ENCODE data around the gene ZNF385A. TPM values are rescaled to one million over a fixed set of nuclear protein-coding genes. Genes with fewer than 3 reads are reported as not detected.

Gene ZNF385A
- total and polyA plus RNA-seq, 9 of the 15 experiments (the other 6 are each of a cell fraction or from before 2014, with no cell fraction given), result 1.0 to 111 (median 7.7) TPM

GRCh38 chr12:54390668-54391551, 6.4 kb upstream of the ZNF385A start (continued):
- TF ChIP-seq JUNB (CRISPR knock-in tag; conservative IDR thresholded peaks at IDR 0.05) (no peak), CBX2 (IDR thresholded peaks at IDR 0.05; ENCODE audit: insufficient read depth, low read length, poor library complexity, severe bottlenecking) (no peak), RNF219 (CRISPR knock-in tag; IDR thresholded peaks at IDR 0.05) (no peak), ZNF717 (CRISPR knock-in tag; IDR thresholded peaks at IDR 0.05) (no peak), NR2C1 (IDR thresholded peaks at IDR 0.05) (no peak), NR2C1 (tag; IDR thresholded peaks at IDR 0.05) (no peak), BRD9 (IDR thresholded peaks at IDR 0.05; ENCODE audit: low read depth, partially characterized antibody) (no peak), RERE (CRISPR knock-in tag; IDR thresholded peaks at IDR 0.05; ENCODE audit: borderline replicate concordance) (no peak), NCOA4 (IDR thresholded peaks at IDR 0.05; ENCODE audit: partially characterized antibody) (no peak), HIVEP1 (CRISPR knock-in tag; IDR thresholded peaks at IDR 0.05) (no peak), ZNF830 (CRISPR knock-in tag; IDR thresholded peaks at IDR 0.05) (no peak), NELFE (IDR thresholded peaks at IDR 0.05; ENCODE audit: insufficient read depth, insufficient read length) (no peak), MAFG (tag; conservative IDR thresholded peaks at IDR 0.05) (no peak), ESRRA (IDR thresholded peaks at IDR 0.05; ENCODE audit: borderline replicate concordance, low read depth) (peak; percentile 35; the same call in 1 of the 2 replicates), ARID3A (IDR thresholded peaks at IDR 0.05; ENCODE audit: borderline replicate concordance, low read depth, low read length) (no peak), ZKSCAN1 (IDR thresholded peaks at IDR 0.05; ENCODE audit: low read depth, low read length) (no peak), CCAR2 (IDR thresholded peaks at IDR 0.05; ENCODE audit: low read depth, low read length) (no peak), LEF1 (IDR thresholded peaks at IDR 0.05) (no peak; the same call in 1 of the 2 replicates), ZEB2 (IDR thresholded peaks at IDR 0.05) (no peak), KDM1A (IDR thresholded peaks at IDR 0.05) (peak in 1 of 2 experiments; percentile 68; a peak in 1 of 4 replicates)
